Stimulated activated CD8-positive, alpha-beta memory T cell treated with anti-CD3 and anti-CD28 coated beads, Interleukin-15, amount 100 ng/mL, for 24 hours (primary cell): ENCODE data around the gene CECR2.
"Not testable (repeated sequence)": the region's sequence is repeated elsewhere in the genome, so short reads cannot be mapped to it uniquely, and the experiment has no call there.

Experiments
- DNase-seq: peaks from one replicate; pipeline ENCODE4 v3.0.0-alpha.2; 2020; ENCODE audit warnings: low read depth

Gene CECR2

GRCh38 chr22:17402293-17402692, 33.0 kb downstream of the CECR2 start:
- no peak for DNase-seq

- no peak for DNase-seq
These were observed 34.6 kb downstream of the CECR2 start for GRCh38 chr22:17403906-17404305.

GRCh38 chr22:17407643-17408042, 38.4 kb downstream of the CECR2 start:
- DNase-seq = no peak

- no peak for DNase-seq
These were observed 41.3 kb downstream of the CECR2 start for GRCh38 chr22:17410576-17410975.

DNA sequence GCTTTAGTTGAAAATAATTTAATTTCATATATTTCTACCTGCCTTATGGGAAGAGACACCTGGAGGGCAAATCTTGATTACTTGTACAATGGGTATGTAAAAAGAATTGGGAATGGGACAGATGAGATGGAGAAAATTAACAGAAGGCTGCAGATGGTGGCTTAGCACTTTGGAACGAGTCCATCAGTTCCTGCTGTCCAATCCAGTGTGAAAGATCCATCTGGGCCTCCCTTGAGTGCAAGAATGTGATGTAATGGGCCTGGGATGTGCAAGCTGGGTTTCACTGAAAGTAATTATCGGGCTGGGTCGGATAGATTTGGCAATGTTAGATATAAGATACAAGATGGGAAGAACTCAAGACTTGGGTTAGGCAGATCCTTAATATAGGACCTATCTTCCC, 42.0 kb downstream of the CECR2 start:
- no peak for DNase-seq

DNA sequence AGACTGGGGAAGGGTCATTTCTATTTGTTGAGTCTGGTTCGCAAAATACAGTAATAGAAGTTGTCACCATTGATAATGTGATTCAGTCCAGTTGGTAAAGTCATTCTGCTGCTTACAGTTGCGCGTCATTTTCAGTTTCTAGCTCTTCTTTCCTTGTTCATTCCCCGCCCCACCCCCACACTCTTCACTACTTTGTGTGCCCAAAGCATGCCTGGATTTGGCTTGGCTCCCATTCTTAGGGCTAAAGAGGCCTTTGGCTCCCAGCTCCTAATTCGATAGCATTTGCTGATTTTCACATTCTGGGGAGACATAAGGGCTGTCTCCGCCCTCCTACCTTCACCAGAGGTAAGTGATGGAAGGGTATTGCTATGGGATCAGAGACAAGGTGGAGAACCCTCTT, 43.0 kb downstream of the CECR2 start:
- DNase-seq = no peak

DNA sequence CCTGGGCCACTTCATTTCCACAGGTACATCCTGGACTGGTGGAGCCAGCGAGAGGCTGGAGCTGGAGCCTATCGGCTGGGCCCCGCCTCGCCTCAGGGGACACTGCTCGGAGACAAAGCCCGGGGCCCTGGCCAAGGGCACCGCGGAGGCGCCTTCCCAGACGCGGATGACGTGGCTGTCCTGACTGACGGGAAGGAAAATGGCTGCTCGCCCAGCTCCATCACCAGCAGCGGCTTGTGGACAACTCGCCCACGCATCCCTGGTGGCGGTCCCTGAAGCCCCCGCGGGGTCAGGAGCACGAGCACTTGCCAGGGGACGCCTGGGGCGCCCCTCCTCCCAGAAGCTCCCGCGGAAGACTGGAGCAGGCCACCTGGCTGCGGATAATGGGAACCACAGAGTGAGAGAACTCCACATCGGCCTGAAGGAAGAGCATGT, 49.6 kb downstream of the CECR2 start:
- no peak for DNase-seq

DNA sequence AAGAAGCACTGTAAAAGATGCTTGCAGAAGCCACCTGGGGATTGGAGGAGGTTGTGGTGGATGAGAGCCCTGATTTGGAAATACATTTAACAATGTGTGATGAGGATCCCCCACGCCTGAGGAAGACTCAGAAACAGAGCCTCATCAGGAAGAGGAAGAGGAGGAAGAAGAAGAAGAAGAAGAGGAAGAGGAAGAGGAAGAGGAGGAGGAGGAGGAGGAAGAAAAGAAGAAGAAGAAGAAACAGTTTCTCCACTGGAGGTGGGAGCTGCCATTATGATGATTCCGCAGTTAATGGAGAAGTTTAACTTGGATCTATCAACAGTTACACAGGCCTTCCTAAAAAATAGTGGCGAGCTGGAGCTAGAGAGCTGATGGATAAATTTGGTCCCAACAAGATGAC, 50.1 kb downstream of the CECR2 start:
- no peak for DNase-seq

DNA sequence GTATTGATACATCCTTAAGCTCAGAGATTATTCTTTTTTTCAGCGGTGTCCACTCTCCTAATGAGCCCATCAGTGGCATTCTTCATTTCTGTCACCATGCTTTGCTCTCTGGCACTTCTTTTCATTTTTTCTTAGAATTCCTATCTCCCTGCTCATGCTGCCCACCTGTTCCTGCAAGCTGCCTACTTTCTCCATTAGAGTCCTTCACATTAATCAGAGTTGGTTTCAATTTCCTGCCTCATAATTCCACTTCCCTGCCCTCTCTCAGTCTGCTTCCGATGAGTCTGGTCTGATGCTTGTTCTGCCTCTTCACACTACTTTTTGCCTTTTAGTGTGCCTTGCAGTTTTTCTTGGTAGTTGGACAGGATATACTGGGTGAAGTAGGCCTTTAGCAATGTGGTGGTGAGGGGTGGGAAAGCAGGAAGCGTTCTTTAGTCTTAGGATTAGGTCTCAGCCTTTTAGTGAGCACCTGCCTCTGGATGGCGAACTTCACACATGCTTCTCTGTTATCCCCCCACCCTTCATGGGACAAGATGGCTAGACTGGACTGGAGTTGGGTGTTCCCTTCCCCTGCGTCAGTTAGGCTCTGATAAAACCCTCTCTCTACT, 53.6 kb downstream of the CECR2 start:
- no peak for DNase-seq

DNA sequence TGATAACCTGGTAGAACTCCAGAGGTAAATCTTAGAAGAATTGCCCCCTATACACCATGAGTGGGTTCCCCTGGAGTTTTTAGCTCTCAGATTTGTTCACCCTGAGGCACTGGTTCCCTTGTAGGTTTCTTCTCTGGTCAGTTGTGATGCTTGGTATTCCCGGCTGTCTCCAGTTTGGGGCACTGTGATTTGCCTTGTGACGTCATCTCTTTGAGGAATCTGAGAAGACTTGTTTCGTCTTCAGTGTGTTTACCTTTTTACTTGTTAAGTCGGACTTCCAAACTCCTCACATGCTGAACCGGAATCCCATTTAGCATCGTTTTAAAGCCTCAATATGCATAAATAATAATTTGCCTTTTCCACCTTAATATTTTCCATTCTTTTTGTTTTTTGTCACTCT, 54.4 kb downstream of the CECR2 start:
- DNase-seq = no peak

DNA sequence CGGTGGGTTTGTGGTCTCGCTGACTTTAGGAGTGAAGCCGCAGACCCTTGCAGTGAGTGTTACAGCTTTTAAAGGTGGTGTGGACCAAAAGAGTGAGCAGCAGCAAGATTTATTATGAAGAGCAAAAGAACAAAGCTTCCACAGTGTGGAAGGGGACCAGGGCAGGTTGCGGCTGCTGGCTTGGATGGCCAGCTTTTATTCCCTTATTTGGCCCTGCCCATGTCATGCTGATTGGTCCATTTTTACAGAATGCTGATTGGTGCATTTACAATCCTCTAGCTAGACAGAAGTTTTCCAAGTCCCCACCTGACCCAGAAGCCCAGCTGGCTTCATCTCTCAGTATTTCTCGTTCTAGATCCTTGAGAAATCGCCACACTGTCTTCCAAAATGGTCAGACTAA, 58.3 kb downstream of the CECR2 start:
- not testable (repeated sequence) for DNase-seq

DNA sequence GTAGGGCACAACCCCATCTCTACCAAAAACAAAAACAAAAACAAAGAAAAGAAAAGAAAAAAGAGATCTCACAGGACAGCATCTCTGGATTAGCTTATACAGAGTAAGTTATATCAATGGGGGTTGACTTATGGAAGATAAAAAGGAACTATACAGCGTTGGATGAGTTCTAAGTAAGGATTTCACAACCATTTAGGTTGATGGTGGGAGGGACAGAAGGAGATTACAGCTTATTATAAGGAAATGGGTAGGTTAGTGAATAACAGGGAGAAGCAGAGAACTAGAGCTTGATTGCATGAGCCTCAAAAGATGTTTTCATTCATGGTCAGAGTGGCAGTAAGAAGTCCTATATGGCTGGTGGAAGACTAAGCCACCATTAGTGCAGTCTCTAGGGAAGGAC, 60.3 kb downstream of the CECR2 start:
- DNase-seq = no peak

DNA sequence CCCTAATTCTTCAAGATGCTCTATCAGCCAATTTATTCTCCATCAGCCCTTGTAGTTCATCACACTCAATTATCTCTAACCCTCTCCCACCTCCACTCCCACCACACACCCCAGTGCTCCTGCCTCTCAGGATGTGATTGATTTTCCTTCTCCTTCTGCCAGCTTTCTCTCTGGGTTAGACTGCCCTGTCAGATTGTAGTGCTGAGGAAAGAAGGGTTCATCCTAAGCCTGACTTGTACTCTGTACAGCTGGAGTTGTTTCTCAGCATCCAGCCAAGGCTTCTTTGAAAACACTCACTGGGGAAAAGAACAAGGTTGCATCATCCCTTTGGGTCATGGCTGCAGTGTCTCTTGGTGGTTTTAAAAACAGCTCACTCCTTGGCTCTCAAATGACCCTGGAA, 61.2 kb downstream of the CECR2 start:
- DNase-seq = no peak

- DNase-seq = no peak
These were observed 61.9 kb downstream of the CECR2 start for GRCh38 chr22:17431179-17431578.

- no peak for DNase-seq
These were observed 65.6 kb downstream of the CECR2 start for GRCh38 chr22:17434856-17435255.

DNA sequence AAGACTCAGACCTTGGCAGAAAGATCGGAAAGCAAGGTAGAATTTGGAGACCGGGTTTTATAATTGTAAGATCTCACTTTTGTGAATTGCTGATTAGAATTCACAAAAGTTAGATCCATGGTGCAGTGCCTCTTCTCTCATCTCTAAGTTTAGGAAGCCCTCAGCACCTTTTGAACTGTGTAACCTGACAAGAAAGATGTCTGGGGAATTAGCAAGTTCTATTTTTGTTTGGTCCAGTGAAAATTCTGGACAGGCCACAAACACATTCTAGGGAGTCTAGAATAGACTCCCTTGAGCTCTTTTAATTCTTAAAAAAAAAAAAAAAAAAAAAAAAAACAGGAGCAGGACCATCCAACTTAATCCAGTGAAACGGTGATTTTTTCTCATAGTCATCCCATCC, 66.1 kb downstream of the CECR2 start:
- DNase-seq = no peak

- no peak for DNase-seq
These were observed 67.2 kb downstream of the CECR2 start for GRCh38 chr22:17436382-17436980.

DNA sequence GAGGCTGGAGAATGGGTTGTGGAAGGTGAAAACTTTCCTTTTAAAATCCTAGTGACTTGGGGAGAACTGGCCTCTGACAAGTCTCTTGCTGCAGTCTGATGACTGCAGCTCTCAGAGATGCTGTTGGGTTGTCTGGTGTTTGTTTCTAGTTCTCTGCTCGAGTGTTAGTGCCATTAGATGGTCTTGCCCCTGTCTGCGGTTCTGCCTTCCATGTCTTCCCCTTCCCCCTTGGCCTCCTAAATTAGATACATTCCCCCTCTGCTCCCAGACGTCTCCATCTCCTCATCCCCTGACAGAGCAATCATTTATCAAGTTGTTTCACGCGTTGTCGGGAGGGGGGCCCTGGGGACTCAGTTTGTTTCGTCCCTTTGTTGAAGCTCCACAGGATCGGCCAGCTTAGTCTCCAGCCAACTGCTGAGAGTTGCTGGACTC, 67.7 kb downstream of the CECR2 start:
- no peak for DNase-seq

DNA sequence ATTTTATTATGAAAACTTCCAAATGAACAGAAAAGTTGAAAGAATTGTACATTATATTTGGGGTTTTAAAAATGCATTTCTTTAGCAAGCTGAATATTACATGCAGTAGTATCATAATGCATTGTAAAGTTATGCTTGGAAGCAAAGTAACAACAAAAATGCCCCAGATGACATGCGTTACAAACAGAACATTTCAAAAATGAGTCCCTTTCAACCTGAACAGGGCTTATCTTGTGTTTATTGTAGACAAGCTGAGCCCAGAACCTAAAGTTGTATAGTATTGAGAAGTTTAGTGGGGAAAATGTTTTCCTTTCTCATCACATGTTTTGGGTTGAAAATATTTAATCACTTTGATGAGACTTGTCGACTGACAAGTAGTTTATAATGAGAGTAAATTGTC, 68.8 kb downstream of the CECR2 start:
- no peak for DNase-seq

- no peak for DNase-seq
These were observed 72.1 kb downstream of the CECR2 start for GRCh38 chr22:17441326-17441725.

DNA sequence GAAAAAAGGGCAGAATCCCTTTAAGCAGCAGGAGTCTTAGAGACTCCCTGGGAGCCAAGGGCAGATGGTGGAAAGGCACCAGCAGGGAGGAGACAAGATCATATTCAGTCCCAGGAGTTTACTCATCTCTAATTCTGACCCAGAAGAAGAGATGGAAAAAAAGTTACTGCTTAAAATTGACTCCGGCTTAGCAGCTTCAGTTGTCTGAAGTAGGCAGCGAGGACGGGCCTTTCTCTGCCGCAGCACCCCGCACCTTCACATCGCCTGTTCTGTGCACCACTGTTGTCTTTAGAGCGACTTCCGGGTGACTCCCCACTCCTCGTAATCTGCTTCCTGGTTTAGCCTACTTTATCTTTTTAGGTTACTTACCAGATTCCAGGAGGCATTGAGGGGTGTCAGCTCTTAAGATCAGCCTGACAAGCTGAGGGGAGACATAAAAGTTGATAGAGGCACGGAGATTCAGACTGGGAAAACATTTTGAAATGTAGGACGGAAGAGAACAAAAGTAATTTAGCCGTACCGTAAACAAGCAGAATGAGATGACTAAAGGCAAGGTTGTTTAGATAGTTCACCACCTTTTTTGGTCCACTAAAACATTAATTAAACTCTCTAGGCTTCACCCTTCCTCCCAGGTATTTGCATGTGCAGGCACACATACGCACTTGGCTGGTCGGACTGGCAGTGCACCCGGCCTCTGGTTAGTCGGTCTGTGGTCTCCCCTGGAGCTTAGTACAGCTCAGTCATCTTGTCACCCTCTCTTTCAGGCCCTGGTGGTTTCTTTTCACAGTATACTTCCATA, 74.3 kb downstream of the CECR2 start:
- DNase-seq = no peak

DNA sequence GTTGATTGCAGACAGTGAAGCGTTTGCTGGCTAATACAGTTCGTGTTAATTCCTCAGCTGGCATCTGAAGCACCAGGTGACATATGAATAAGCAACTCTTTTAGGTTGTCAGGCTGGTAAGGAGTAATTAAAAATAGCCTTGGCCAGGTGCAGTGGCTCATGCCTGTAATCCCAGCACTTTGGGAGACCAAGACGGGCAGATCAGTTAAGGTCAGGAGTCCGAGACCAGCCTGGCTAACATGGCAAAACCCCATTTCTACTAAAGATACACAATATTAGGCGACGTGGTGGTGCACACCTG, 74.9 kb downstream of the CECR2 start:
- DNase-seq = no peak

- DNase-seq = no peak
These were observed 77.4 kb downstream of the CECR2 start for GRCh38 chr22:17446698-17447097.

- DNase-seq = no peak
These were observed 82.1 kb downstream of the CECR2 start for GRCh38 chr22:17451316-17451715.
